GM12873 (cell line): ENCODE measurements around the gene KCNMA1.

Experiments used
- TF ChIP-seq, protein P1 (sequence below): IDR thresholded peaks from 2 replicates; pipeline ENCODE4 v1.5.1; 2012; ENCODE audit warnings: low read depth, mild to moderate bottlenecking, moderate library complexity, low read length, control low read depth; ENCODE audit not compliant: insufficient read depth; ENCODE audit errors: missing control alignments

Gene KCNMA1

GRCh38 chr10:76918106-76918505 lies 719.5 kb downstream of the KCNMA1 start:
- TF ChIP-seq, protein P1, sequence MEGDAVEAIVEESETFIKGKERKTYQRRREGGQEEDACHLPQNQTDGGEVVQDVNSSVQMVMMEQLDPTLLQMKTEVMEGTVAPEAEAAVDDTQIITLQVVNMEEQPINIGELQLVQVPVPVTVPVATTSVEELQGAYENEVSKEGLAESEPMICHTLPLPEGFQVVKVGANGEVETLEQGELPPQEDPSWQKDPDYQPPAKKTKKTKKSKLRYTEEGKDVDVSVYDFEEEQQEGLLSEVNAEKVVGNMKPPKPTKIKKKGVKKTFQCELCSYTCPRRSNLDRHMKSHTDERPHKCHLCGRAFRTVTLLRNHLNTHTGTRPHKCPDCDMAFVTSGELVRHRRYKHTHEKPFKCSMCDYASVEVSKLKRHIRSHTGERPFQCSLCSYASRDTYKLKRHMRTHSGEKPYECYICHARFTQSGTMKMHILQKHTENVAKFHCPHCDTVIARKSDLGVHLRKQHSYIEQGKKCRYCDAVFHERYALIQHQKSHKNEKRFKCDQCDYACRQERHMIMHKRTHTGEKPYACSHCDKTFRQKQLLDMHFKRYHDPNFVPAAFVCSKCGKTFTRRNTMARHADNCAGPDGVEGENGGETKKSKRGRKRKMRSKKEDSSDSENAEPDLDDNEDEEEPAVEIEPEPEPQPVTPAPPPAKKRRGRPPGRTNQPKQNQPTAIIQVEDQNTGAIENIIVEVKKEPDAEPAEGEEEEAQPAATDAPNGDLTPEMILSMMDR: no peak

DNA sequence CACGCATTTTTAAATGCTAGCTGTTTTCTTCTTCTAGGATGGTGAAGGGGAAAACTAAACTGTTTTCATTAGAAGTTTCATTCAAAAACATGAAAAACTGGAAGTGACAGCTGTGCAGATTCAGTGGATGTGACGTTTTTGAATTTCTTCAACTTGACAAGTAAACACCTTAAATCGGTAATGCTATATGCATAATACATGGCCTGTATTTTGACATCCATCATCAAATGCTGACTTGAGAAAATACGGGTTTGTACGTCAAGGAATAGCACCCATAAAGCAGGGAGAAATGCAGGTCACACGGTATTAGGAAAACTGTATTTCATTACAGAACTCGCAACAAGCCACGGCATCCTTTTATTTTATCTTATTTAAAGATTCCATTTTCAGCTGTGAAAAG lies 720.5 kb downstream of the KCNMA1 start:
- TF ChIP-seq, protein P1: no peak

- TF ChIP-seq, protein P1: no peak
Measured at GRCh38 chr10:76916536-76916935, 721.1 kb downstream of the KCNMA1 start.

GRCh38 chr10:76915316-76915715 lies 722.3 kb downstream of the KCNMA1 start:
- TF ChIP-seq, protein P1: no peak

DNA sequence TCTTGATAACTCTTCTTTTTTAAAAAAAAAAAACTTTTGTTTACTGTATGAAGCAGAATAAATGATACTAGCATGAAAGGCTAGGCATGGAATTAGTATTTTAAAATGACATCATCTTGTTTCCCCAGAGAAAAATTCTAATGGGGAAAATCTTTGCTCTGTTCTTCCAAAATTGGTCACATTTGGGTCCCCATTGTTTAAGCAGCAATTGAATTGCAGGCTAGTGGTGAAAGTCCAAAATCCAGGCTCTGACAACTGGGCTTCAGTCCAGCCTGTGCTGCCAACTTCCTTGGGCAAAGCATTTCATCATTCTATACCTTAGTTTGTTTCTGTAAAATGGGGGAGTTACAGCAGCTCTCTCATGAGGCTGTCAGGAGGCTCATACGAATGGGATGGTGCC lies 726.4 kb downstream of the KCNMA1 start:
- TF ChIP-seq, protein P1: no peak

GRCh38 chr10:76910184-76910962 lies 727.2 kb downstream of the KCNMA1 start:
- TF ChIP-seq, protein P1: no peak

DNA sequence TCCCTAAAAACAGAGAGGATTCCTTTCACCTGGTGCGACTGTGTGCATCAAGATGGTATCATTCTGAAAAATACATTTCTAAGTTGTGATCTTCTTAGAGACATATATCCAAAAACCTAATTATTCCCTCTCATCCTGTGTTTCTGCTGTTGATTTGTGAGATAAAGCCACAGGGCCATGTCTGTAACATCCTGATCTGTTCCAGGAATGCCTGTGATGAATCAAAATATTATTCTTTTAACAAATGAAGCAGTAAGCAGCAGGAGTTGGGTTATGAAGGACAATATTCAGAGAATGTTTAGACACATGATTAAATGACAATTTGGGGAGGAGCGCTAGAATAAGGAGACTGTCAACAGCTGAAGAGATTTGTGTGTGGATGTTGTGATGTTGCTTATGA lies 731.4 kb downstream of the KCNMA1 start:
- TF ChIP-seq, protein P1: no peak
